GM23338 (cell line): Measurements from ENCODE around the gene KCNQ1OT1. TPM values are rescaled to one million over a fixed set of nuclear protein-coding genes. Genes with fewer than 3 reads are reported as not detected.

Experiments used
- ATAC-seq: fragments of 200-7000 bp; cut with Tn5 transposase; 3 replicates; pipeline ENCODE4 v1.9.1; 2020
- DNase-seq: peaks from one replicate; pipeline ENCODE4 v3.0.0-alpha.2; 2015; ENCODE audit warnings: low spot score
- H2AFZ ChIP-seq: fragments of 200-600 bp; sonication (generic); 2 replicates; pipeline ENCODE4 v1.8.0; 2016; ENCODE audit warnings: antibody characterized with exemption, mild to moderate bottlenecking, moderate library complexity
- H3F3A ChIP-seq: fragments of 200-600 bp; sonication (generic); replicated peaks from 2 replicates; pipeline ENCODE4 v1.8.0; 2017; ENCODE audit warnings: antibody characterized with exemption, mixed run types, low read depth
- H3K27ac ChIP-seq: fragments of 200-600 bp; sonication (generic); 2 replicates; pipeline ENCODE4 v1.6.1; 2016; ENCODE audit warnings: low read depth
- H3K27me3 ChIP-seq: fragments of 200-600 bp; sonication (generic); 2 replicates; pipeline ENCODE4 v1.8.0; 2016; ENCODE audit warnings: mild to moderate bottlenecking, mixed run types, moderate library complexity; ENCODE audit not compliant: insufficient read depth
- H3K36me3 ChIP-seq: fragments of 200-600 bp; sonication (generic); 2 replicates; pipeline ENCODE4 v1.8.0; 2016; ENCODE audit warnings: mild to moderate bottlenecking; ENCODE audit not compliant: insufficient read depth
- H3K4me1 ChIP-seq: fragments of 200-600 bp; sonication (generic); 2 replicates; pipeline ENCODE4 v1.8.0; 2016; ENCODE audit warnings: mild to moderate bottlenecking, moderate library complexity; ENCODE audit not compliant: insufficient read depth
- H3K4me2 ChIP-seq: fragments of 200-600 bp; sonication (generic); 2 replicates; pipeline ENCODE4 v1.7.1; 2017; ENCODE audit warnings: mixed run types
- H3K4me3 ChIP-seq: fragments of 200-600 bp; sonication (generic); 2 replicates; pipeline ENCODE4 v1.6.1; 2016; ENCODE audit warnings: mixed run types
- H3K79me2 ChIP-seq: fragments of 200-600 bp; sonication (generic); replicated peaks from 2 replicates; pipeline ENCODE4 v1.8.0; 2017; ENCODE audit warnings: mild to moderate bottlenecking; ENCODE audit not compliant: insufficient read depth
- H3K9me2 ChIP-seq: fragments of 200-600 bp; sonication (generic); 2 replicates; pipeline ENCODE4 v1.8.0; 2017; ENCODE audit not compliant: insufficient read depth
- H4K20me1 ChIP-seq: fragments of 200-600 bp; sonication (generic); replicated peaks from 2 replicates; pipeline ENCODE4 v1.8.0; 2017; ENCODE audit warnings: mild to moderate bottlenecking; ENCODE audit not compliant: insufficient read depth
- H3K27ac Mint-ChIP-seq: 2 replicates; pipeline ENCODE4 v1.8.0; 2020; ENCODE audit warnings: inconsistent platforms, mild to moderate bottlenecking, moderate library complexity, mixed read lengths
- H3K27me3 Mint-ChIP-seq: 3 replicates; pipeline ENCODE4 v1.8.0; 2022; ENCODE audit warnings: low read depth, mild to moderate bottlenecking, moderate library complexity, mixed read lengths, inconsistent platforms; ENCODE audit not compliant: insufficient read depth, poor library complexity
- H3K36me3 Mint-ChIP-seq: 3 replicates; pipeline ENCODE4 v1.8.0; 2021; ENCODE audit warnings: low read depth, mild to moderate bottlenecking, inconsistent platforms, moderate library complexity, mixed read lengths
- H3K4me1 Mint-ChIP-seq: 3 replicates; pipeline ENCODE4 v1.8.0; 2020; ENCODE audit warnings: mild to moderate bottlenecking, inconsistent platforms, mixed read lengths
- H3K4me3 Mint-ChIP-seq: 3 replicates; pipeline ENCODE4 v1.8.0; 2021; ENCODE audit warnings: moderate library complexity, mild to moderate bottlenecking, inconsistent platforms, mixed read lengths
- H3K9me3 Mint-ChIP-seq: 3 replicates; pipeline ENCODE4 v1.8.0; 2020; ENCODE audit warnings: moderate library complexity, mild to moderate bottlenecking, inconsistent platforms, mixed read lengths
- CTCF ChIP-seq, 2 experiments: fragments of 200-600 bp in 1 of 2; sonication (generic) in 1 of 2; conservative IDR thresholded peaks; 2 replicates each; pipeline versions ENCODE4 v1.5.1 to v1.6.1; 2016 to 2017; ENCODE audit warnings: antibody characterized with exemption in 2 of 2, low read depth in 2 of 2, mild to moderate bottlenecking in 2 of 2, moderate library complexity in 1 of 2
- EZH2 ChIP-seq: fragments of 200-600 bp; sonication (generic); IDR thresholded peaks from one replicate; pipeline ENCODE4 v1.8.0; 2017; ENCODE audit warnings: antibody characterized with exemption, mild to moderate bottlenecking, low read depth; ENCODE audit not compliant: unreplicated experiment
- JUNB ChIP-seq: IDR thresholded peaks from one replicate; pipeline ENCODE4 v1.6.1; 2016; ENCODE audit warnings: antibody characterized with exemption; ENCODE audit not compliant: unreplicated experiment
- POLR2AphosphoS5 ChIP-seq: IDR thresholded peaks from 2 replicates; pipeline ENCODE4 v1.6.1; 2016; ENCODE audit warnings: antibody characterized with exemption, low read depth
- ZNF462 ChIP-seq: fragments of 250-450 bp; sonication (Bioruptor Pico); IDR thresholded peaks from 2 replicates; pipeline ENCODE4 v1.5.0; 2020; ENCODE audit warnings: mild to moderate bottlenecking, moderate library complexity
- polyA plus RNA-seq: library from polyadenylated mRNA; unstranded; fragments of >200 nt; fragmentation: Nextera tagmentation; extraction: Ambion mirVana; gene quantifications from 2 replicates; pipeline ENCODE4 v1.2.1, GENCODE V29; 2016
- total RNA-seq: library from RNA; depleted of rRNA; stranded (reverse); fragments of >200 nt; shearing (Covaris generic); gene quantifications from 2 replicates; pipeline ENCODE4 v1.2.3, GENCODE V29; 2014

The KCNQ1OT1 gene
- total and polyA plus RNA-seq, 2 experiments from 2014 or later, result 1.5 to 4.2 TPM

DNA sequence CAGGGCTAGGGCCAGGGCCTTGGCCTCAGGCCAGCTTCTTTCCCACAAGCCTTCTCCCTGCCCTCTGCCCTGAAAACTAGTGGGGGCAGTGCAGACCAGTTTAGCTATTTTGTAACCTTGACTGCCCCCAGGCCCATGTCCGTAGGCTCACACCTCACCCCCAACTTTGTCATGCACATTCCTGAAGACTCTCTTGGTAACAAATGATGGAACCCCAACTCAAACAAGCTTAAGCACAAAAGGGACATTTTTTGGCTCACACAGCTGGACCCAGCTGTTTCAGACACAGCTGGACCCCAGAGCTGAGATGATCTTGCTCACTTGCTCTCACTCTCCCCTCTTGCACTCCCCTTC is 46.6 kb downstream of the KCNQ1OT1 start:
- Histone ChIP-seq H3F3A (no peaks in the 10 kb centered on the region), H2AFZ (no peak overlapping the region), H3K9me2 (no peaks in the 10 kb centered on the region), H3K79me2 (no peaks in the 10 kb centered on the region), H3K4me2 (no peak overlapping the region), H3K4me3 (no peak overlapping the region), H4K20me1 (no peaks in the 10 kb centered on the region), H3K27ac (no peak overlapping the region), H3K27me3 (peaks cover 98% of the 10 kb centered on the region), H3K4me1 (no peaks in the 10 kb centered on the region), H3K36me3 (peaks cover 16% of the 10 kb centered on the region; the same call in 1 of the 2 replicates)
- Mint-ChIP-seq H3K27me3 (peaks cover 81% of the 10 kb centered on the region), H3K9me3 (peaks cover 100% of the 10 kb centered on the region), H3K4me3 (no peak overlapping the region), H3K36me3 (peaks cover 96% of the 10 kb centered on the region), H3K4me1 (no peaks in the 10 kb centered on the region; the same call in 1 of the 3 replicates), H3K27ac (peak overlapping the region; percentile 19; the same call in 1 of the 2 replicates)
- no peak for TF ChIP-seq CTCF (conservative IDR thresholded peaks at IDR 0.05; ENCODE audit: low read depth in 2 of 2)
- no peak for TF ChIP-seq POLR2AphosphoS5
- TF ChIP-seq EZH2, result no peak
- no peak for TF ChIP-seq JUNB
- TF ChIP-seq ZNF462 (CRISPR knock-in tag), result no peak
- ATAC-seq (no peak), DNase-seq (no peak)
